Dedifferentiated amniotic fluid mesenchymal stem cell (primary cell): Measurements from ENCODE around the gene SMTNL1.
A peak's percentile ranks its signal among the peaks of the same experiment; 100 is the strongest.
"Not testable (repeated sequence)": the region's sequence is repeated elsewhere in the genome, so short reads cannot be mapped to it uniquely, and the experiment has no call there.

ENCODE experiments used
- DNase-seq: peaks from one replicate; pipeline ENCODE4 v3.0.0-alpha.2; 2016; ENCODE audit errors: extremely low spot score

The SMTNL1 gene

DNA sequence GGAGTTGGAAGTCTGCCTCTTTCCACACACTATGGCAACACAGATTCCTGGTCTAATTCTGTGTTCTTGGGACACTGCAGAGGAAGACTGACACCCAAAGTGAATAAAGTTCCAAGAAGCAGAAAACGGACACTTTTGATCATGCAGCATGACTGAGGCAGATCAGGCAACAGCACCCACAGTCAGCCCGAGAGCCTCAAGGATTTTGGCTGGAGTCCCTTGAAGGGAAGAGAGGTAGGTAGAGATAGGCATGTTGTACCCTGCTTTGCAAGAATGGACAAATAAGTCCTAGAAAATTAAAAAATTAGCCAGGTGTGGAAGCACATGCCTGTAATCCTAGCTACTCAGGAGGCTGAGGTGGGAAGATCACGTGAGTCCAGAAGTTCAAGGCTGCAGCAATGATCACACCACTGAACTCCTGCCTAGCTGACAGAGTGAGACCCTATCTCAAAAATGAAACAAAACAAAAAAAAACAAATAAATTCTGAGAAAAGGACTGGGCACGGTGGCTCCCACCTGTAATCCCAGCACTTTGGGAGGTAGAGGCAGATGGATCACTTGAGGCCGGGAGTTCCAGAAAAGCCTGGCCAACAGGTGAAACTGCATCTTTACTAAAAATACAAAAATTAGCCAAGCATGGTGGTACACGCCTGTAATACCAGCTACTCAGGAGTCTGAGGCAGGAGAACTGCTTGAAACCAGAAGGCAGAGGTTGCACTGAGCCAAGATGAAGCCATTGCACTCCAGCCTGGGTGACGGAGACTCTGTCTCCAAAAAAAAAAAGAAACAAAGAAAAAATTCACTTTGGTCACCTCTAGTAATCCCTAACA, 28.8 kb upstream of the SMTNL1 start:
- DNase-seq = no peak

DNA sequence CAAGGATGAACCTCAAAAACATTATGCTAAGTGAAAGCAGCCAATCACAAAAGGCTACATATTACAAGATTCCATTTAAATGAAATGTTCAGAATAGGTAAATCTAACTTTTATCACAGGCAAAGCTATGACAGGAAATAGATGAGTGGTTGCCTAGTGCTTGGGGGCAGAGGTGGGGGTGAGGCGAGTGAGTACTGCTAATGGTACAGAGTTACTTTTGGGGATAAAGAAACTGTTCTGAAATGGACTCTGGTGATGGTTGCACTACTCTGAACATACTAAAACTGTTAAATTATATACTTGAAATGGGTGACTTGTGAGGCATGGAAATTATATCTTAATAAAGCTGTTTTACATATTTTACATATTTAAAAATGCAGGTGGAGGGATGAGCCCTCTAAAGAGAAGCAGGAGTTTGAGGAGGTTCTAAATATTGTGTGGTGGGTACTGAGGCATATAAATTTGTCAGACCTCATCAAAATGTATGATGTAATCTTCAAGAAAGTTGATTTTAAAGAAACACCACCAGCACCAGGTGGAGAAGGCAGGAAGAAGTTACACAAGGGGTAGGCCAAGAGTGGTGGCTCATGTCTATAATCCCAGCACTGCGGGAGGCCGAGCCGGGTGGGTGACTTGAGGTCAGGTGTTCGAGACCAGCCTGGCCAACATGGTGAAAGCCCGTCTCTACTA, 25.5 kb upstream of the SMTNL1 start:
- DNase-seq = no peak

DNA sequence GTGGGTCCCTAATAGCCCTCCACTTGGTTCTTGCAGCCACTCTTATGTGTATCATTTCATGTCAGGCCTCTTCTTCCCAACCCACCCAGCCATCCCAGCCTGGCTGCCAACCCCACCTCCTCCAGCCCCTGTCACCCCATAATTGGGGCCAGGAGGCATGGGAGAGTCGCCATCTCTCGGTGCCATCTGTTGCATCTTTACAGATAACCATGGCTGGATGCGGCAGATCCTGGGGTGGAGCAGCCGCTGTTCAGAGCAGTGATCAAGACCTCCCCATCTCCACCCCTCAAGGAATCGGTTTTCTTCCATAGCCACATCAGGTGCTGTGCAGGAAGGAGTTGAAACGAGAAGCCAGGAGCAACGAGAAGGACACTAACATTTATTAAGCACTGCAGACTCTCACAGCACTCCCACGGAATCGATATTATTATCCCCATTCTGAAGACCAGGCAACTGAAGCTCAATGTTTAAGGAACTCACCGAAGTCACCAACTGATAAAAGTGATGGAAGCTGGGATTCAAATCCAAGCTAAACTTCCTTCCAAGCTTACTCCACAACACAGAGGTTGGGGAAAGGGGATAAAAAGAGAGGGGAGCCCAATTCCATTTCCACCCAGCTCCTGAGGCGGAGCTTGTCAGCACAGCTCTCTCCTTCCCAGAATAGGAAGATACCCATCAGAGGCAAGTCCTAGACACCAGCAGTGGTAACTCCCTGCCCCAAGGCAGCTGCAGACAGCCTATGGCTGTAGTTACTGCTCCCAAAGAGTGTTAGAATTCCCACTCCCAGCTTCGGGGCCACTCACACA, 24.5 kb upstream of the SMTNL1 start:
- no peak for DNase-seq

DNA sequence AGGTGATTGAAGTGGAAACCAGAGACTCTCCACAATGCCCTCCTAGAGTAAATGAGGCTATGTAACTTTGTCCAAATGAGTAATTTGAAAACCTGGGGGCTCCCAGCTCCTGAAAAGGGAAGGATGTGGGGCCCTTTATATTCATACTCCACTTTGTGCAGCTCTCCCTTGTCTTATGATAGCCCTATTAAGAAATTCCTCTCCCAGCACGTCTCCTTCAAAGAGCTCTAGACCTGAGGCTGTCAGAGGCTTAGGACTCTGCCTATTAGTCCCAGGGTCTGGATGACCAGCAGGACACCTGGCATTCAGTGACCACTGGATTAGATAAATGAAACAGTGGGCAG, 24.0 kb upstream of the SMTNL1 start:
- no peak for DNase-seq

DNA sequence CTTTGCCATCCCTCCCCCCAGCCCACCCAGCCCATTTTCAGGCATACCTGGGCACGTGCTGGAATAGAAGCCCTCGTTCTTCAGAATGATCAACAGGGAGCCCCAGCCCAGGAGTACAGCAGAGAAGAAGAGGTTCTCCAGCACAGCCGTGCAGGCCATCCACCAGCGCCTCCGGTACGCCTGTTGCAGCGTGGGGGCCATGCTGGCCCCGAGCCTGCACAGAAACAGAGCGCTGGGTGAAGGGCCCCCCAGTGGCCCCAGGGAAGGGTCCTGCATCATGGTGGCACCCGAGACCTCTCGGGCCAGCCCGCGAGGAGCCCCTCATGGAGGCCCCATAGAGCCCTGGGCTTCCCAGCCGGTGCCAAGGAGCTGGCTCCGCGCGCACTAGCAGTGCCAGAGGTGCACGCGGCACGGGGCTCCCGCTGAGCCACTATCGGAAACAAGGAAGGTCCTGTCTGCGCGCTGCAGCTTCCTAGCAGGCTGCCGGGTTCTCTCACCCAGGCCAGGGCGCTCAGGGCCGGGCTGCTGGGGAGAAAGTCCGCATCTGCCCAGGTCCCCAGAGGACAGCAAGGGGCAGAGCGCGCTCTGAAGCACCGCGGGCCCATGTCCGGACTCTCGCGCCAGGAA, 23.4 kb upstream of the SMTNL1 start:
- DNase-seq = no peak

- no peak for DNase-seq
These were observed 22.7 kb upstream of the SMTNL1 start for GRCh38 chr11:57514538-57515331.

DNA sequence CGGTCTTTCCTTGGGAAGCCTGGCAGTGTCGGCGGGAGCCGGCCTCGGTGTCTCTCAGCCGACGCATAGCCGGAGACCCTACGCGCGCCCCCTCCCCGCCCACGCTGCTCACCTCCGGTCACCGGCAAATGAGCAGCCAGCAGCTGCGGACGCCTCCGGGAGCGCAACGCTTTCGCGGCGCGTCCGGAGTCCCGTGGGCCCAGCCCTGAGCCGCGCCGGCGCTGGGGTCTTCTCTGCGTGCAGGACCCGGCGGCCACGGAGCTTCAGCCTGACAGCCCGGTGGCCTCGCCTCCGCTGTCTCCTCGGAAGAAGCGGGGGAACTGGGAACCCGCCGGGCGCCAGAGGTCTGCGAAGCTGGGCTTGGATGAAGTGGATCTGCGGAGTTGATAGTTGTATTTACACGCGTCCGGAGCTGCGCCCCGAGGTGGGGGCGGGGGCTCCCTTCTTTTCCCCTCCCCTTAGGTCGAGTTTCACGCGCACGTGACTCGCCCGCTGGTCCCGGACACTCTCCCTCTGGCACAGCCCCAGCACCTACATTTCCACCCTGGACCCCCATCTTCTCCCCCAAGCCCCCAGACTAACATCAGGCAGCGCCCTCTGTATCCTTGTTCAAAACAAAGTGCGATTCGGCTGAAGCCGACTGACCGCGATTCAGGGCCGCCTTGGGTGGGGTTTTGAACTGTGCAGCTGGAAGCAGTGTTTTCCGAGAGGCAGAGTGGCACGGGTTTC, 21.9 kb upstream of the SMTNL1 start, which contains the start of gene SLC43A1:
Gene SLC43A1 (minus strand): TSS at position 371 of the 729 bp plus-strand sequence. CDS start 1,591 bp downstream, outside the sequence.
- no peak for DNase-seq

DNA sequence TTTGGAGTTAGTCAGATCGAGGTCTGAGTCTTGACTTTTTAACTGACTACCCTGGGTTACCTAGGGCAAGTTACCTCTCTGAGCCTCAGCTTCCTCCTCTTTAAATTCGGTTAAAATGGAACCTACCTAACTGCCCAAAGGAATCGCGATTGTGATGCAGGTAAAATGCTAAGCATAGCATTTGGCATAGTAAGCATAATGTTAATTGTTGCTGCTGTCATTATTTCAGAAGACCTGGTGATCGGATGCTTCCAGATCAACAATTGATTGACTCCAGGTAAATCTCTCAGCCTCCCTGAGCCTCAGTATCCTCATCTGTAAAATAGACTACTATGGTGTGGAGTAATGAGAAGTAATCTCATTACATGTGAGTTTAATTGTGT, 21.3 kb upstream of the SMTNL1 start:
- no peak for DNase-seq

GRCh38 chr11:57521116-57521515, 16.3 kb upstream of the SMTNL1 start:
- no peak for DNase-seq

DNA sequence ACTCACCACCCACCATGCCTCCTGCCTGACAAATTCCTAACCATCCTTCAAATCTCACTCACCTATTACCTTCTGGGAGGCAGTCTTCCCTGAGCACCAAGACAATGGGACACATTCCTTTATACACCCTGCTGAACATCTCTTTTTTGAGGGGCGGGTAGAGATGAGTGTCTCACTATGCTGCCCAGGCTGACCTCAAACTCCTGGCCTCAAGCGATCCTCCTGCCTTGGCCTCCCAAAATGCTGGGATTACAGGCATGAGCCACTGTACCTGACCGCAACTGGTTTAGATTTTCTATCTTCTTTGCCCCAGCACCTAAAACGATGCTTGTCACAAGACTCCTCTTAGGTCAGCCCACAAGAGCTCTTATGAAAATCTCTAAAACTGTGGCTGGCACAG, 14.0 kb upstream of the SMTNL1 start:
- DNase-seq = no peak

DNA sequence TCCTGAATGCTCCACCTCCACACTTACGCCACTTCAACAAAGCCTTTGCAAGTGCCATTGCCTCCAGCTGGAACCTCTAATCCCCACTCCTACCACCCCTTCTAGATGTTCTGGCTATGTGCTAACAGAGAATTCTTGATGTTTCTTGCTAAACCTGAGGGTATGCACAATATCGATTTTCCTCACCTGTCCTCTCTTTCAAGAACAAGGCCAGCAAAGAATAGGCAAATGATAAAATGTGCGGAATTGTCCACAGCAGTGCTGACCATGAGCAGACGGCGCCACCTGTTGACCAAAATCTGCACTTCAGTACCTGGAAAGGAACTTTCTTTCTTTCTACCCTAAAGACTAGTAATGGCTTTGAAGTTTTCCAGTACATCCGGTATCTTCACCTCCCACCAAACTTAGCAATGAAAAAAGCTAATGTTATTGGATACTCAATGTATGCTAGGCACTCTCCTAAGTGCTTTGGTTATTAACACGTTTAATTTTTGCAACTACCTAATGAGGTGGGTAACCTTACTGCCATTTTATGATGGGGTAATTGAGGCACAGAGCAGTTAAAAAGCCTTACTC, 10.3 kb upstream of the SMTNL1 start:
- DNase-seq = peak; percentile 34

DNA sequence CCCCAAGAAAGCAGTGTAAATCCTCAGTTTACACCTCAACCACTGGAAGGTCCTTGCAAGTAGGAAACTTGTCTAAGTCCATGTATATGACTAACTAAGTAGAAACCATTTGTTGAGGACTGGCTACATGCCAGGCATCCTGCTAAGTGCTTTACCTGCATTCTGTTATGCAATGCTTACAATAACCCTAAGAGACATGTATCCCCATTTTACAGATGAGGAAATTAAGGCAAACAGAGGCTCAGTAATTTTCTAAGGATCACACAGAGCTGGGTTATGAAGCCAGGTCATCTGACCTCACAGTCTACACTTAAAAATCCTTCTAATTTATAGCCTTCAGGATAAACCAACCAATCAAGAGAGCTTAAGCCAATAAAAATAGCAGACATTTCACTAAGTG, 8.4 kb upstream of the SMTNL1 start:
- no peak for DNase-seq

GRCh38 chr11:57530215-57530595, 7.2 kb upstream of the SMTNL1 start:
- DNase-seq = no peak

DNA sequence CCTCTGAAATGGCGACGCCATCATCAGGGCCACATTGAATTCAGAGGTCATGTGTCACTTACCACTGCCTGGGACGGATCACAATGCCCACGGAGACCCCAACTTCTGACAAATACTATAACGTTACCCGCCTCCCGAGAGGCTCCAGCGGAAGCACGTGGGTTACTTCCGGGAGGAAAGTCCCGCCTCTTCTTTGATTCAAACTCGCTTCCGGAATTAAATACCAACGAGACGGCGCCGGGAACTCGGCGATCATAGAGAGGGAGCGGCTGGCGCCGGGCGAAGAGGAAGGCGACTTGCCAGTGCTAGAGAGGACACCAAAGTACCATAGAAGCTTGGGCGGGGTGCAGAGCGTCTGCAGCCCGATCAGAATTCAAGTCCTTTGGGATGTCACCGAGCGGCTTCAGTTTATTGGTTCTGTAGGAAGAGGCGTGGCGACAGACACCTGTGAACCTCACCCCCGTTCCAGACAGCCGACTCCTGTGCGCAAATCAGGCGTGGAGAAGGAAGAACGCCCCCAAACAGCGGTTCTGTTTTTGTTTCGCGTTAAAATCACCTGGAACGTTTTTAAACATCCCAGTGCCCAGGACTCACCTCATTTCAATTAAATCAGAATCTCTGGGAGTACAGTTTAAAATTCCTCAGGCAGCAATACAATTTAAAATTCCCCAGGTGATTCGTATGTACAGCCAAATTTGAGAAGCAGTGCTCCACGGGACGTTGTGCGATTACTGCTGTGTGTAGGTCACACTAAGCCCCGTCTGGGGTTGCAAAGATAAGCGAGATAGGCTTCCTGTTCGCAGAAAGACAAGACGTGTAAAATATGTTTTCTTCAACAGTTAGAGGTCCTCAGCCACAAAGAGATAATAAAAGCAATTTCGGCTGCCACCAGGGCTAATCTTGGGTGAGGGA, 6.5 kb upstream of the SMTNL1 start, which contains the start of gene TIMM10:
Gene TIMM10 (minus strand): TSS at position 159 of the 912 bp plus-strand sequence. CDS start 565 bp downstream, outside the sequence.
- peak; percentile 89 for DNase-seq

DNA sequence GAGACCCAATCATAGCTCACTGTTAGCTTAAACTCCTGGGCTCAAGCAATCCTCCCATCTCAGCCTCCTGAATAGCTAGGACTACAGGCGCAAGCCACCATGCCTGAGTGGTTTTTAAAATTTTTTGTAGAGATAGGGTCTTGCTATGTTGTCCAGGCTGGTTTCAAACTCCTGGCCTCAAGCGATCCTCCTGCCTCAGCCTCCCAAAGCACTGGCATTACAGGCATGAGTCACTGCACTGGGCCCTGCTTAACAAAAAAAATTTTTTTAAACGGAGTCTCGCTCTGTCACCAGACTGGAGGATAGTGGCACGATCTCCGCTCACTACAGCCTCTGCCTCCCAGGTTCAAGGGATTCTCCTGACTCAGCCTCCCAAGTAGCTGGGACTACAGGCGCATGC, 2.9 kb upstream of the SMTNL1 start:
- DNase-seq = not testable (repeated sequence)

GRCh38 chr11:57539342-57539741, 1.9 kb downstream of the SMTNL1 start:
- DNase-seq = no peak

- no peak for DNase-seq
These were observed 3.8 kb downstream of the SMTNL1 start for GRCh38 chr11:57541169-57541568.

GRCh38 chr11:57542582-57542981, 5.2 kb downstream of the SMTNL1 start:
- no peak for DNase-seq

GRCh38 chr11:57543593-57543992, 6.2 kb downstream of the SMTNL1 start:
- no peak for DNase-seq
